Fibroblast of upper back skin (primary cell): ENCODE measurements around the gene DUOX1.
A peak's percentile ranks its signal among the peaks of the same experiment; 100 is the strongest.
"Not testable (repeated sequence)": the region's sequence is repeated elsewhere in the genome, so short reads cannot be mapped to it uniquely, and the experiment has no call there.

Experiments used
- DNase-seq: peaks from one replicate; pipeline ENCODE4 v3.0.0-alpha.2; 2013

Gene DUOX1

GRCh38 chr15:45129651-45130129 is at the start of gene DUOX1, which contains the start of gene DUOXA1:
TSS of gene DUOX1 (plus strand) at chr15:45129994. CDS start at chr15:45131967, 1,973 bp downstream.
TSS of gene DUOXA1 (minus strand) at chr15:45129879. CDS start at chr15:45123014, 6,865 bp downstream.
- no peak for DNase-seq

- DNase-seq = not testable (repeated sequence)
Observed at GRCh38 chr15:45080593-45080992, 49.2 kb upstream of the DUOX1 start.

- not testable (repeated sequence) for DNase-seq
Observed at GRCh38 chr15:45082412-45082811, 47.4 kb upstream of the DUOX1 start.

- DNase-seq = no peak
Observed at GRCh38 chr15:45083223-45083622, 46.6 kb upstream of the DUOX1 start.

GRCh38 chr15:45084163-45084562 is 45.6 kb upstream of the DUOX1 start:
- no peak for DNase-seq

GRCh38 chr15:45087513-45087912 is 42.3 kb upstream of the DUOX1 start:
- DNase-seq = no peak

- DNase-seq = peak; percentile 13
Observed at GRCh38 chr15:45088801-45089711, 40.7 kb upstream of the DUOX1 start.

GRCh38 chr15:45089712-45090373 is 40.0 kb upstream of the DUOX1 start:
- no peak for DNase-seq

GRCh38 chr15:45091161-45091560 is 38.6 kb upstream of the DUOX1 start:
- DNase-seq = peak; percentile 16

- no peak for DNase-seq
Observed at GRCh38 chr15:45091576-45091975, 38.2 kb upstream of the DUOX1 start.

GRCh38 chr15:45093013-45093412 is 36.8 kb upstream of the DUOX1 start:
- DNase-seq = no peak

- no peak for DNase-seq
Observed at GRCh38 chr15:45093622-45094357, 36.0 kb upstream of the DUOX1 start.

- DNase-seq = no peak
Observed at GRCh38 chr15:45094358-45094730, 35.5 kb upstream of the DUOX1 start.

GRCh38 chr15:45095661-45096060 is 34.1 kb upstream of the DUOX1 start:
- no peak for DNase-seq

GRCh38 chr15:45097466-45097865 is 32.3 kb upstream of the DUOX1 start:
- DNase-seq = no peak

GRCh38 chr15:45099549-45100165 is 30.1 kb upstream of the DUOX1 start:
- no peak for DNase-seq

- DNase-seq = no peak
Observed at GRCh38 chr15:45100884-45101625, 28.7 kb upstream of the DUOX1 start.

- DNase-seq = no peak
Observed at GRCh38 chr15:45101749-45102148, 28.0 kb upstream of the DUOX1 start.

- DNase-seq = no peak
Observed at GRCh38 chr15:45102226-45102625, 27.6 kb upstream of the DUOX1 start.

- DNase-seq = not testable (repeated sequence)
Observed at GRCh38 chr15:45104170-45104569, 25.6 kb upstream of the DUOX1 start.

- no peak for DNase-seq
Observed at GRCh38 chr15:45105586-45105985, 24.2 kb upstream of the DUOX1 start.
